A549 (cell line): ENCODE results near the gene USP30. TPM values are rescaled to one million over a fixed set of nuclear protein-coding genes. Genes with fewer than 3 reads are reported as not detected.

ENCODE experiments used
- ATAC-seq, 2 experiments: fragments of 200-7000 bp in 1 of 2; fragments of >200 bp in 1 of 2; cut with Nextera tagmentation in 1 of 2; cut with Tn5 transposase in 1 of 2; 3 replicates each; pipeline versions ENCODE4 v1.8.0 to v1.9.1; 2018 to 2020; ENCODE audit warnings: mild to moderate bottlenecking in 1 of 2, moderate library complexity in 1 of 2
- CTCF ChIA-PET: fragments of 300-600 bp; sonication (Branson Sonifier 250); formaldehyde crosslinking; extraction: SDS; loops from one replicate; lab custom pipeline; 2021; ENCODE audit warnings: antibody characterized with exemption, inconsistent platforms; lab: Yijun Ruan, JAX
- POLR2A ChIA-PET: fragments of 350-600 bp; formaldehyde crosslinking; extraction: SDS; loops from one replicate; lab custom pipeline; 2021; ENCODE audit warnings: antibody characterized with exemption, inconsistent platforms; lab: Yijun Ruan, JAX
- DNase-seq, 2 experiments: peaks; one replicate each; pipeline versions ENCODE4 v3.0.0 to v3.0.0-alpha.2; 2011 to 2016; ENCODE audit warnings: low read depth in 1 of 2, low spot score in 1 of 2
- FAIRE-seq: peaks from 2 replicates; lab custom pipeline; 2011; peaks lifted over from hg19 to GRCh38; lab: Jason Lieb, UNC
- H3K27ac ChIP-seq, 2 experiments: fragments of >200 bp; sonication (Bioruptor Twin); formaldehyde crosslinking; 3 replicates each; pipeline ENCODE4 v1.5.1; 2016 to 2017
- H3K4me1 ChIP-seq: fragments of >200 bp; sonication (Bioruptor Twin); formaldehyde crosslinking; 3 replicates; pipeline ENCODE4 v1.6.1; 2016
- H3K4me2 ChIP-seq: fragments of >200 bp; sonication (Bioruptor Twin); formaldehyde crosslinking; 3 replicates; pipeline ENCODE4 v1.6.1; 2016
- H3K4me3 ChIP-seq: fragments of >200 bp; sonication (Bioruptor Twin); formaldehyde crosslinking; 3 replicates; pipeline ENCODE4 v1.5.1; 2016
- H3K9me3 ChIP-seq: fragments of >200 bp; sonication (Bioruptor Twin); formaldehyde crosslinking; 3 replicates; pipeline ENCODE4 v1.6.1; 2016
- CBX2 ChIP-seq: fragments of 200-600 bp; sonication (generic); IDR thresholded peaks from 2 replicates; pipeline ENCODE4 v1.6.1; 2016; ENCODE audit warnings: low read depth, mild to moderate bottlenecking, borderline replicate concordance
- CBX8 ChIP-seq: fragments of 200-600 bp; sonication (generic); IDR thresholded peaks from 2 replicates; pipeline ENCODE4 v1.6.1; 2016
- CEBPB ChIP-seq, 2 experiments: fragments of >200 bp in 1 of 2; sonication (Bioruptor Twin) in 1 of 2; formaldehyde crosslinking in 1 of 2; IDR thresholded peaks; 2 replicates each; pipeline ENCODE4 v1.6.1; 2012 to 2016
- CHD4 ChIP-seq: fragments of 200-600 bp; sonication (generic); IDR thresholded peaks from 2 replicates; pipeline ENCODE4 v1.6.1; 2016; ENCODE audit warnings: antibody characterized with exemption, mild to moderate bottlenecking, borderline replicate concordance
- E2F6 ChIP-seq: IDR thresholded peaks from 2 replicates; pipeline ENCODE4 v1.6.1; 2012; ENCODE audit warnings: low read depth, borderline replicate concordance
- HOXB13 ChIP-seq: fragments of 250-450 bp; sonication (Bioruptor Pico); IDR thresholded peaks from 2 replicates; pipeline ENCODE4 v1.5.0; 2020; ENCODE audit warnings: low read depth, mild to moderate bottlenecking, moderate library complexity
- JUN ChIP-seq, 2 experiments: fragments of >200 bp; sonication (Bioruptor Twin); formaldehyde crosslinking; IDR thresholded peaks; 2 replicates in 1 of 2; 3 replicates in 1 of 2; pipeline ENCODE4 v1.6.1; 2016 to 2017
- JUNB ChIP-seq: fragments of >200 bp; sonication (Bioruptor Twin); formaldehyde crosslinking; IDR thresholded peaks from 2 replicates; pipeline ENCODE4 v1.6.1; 2016
- MAFK ChIP-seq: fragments of 450-650 bp; IDR thresholded peaks from 2 replicates; pipeline ENCODE4 v1.6.1; 2014; ENCODE audit not compliant: partially characterized antibody
- MAX ChIP-seq: IDR thresholded peaks from 2 replicates; pipeline ENCODE4 v1.6.1; 2012
- MAZ ChIP-seq: fragments of 150-350 bp; IDR thresholded peaks from 2 replicates; pipeline ENCODE4 v1.6.1; 2014; ENCODE audit warnings: antibody characterized with exemption, low read depth, low read length, borderline replicate concordance
- RAD21 ChIP-seq, 2 experiments: fragments of >200 bp in 1 of 2; sonication (Bioruptor Twin) in 1 of 2; formaldehyde crosslinking in 1 of 2; IDR thresholded peaks in 1 of 2; conservative IDR thresholded peaks in 1 of 2; 2 replicates in 1 of 2; 3 replicates in 1 of 2; pipeline ENCODE4 v1.6.1; 2012 to 2018; ENCODE audit warnings: inconsistent platforms in 1 of 2
- RARB ChIP-seq: fragments of 250-450 bp; sonication (Bioruptor Pico); IDR thresholded peaks from 2 replicates; pipeline ENCODE4 v1.8.0; 2021; ENCODE audit warnings: mild to moderate bottlenecking, moderate library complexity
- REST ChIP-seq: fragments of 200-600 bp; sonication (generic); IDR thresholded peaks from 2 replicates; pipeline ENCODE4 v1.6.1; 2016; ENCODE audit warnings: antibody characterized with exemption, mild to moderate bottlenecking, moderate library complexity
- SREBF2 ChIP-seq: fragments of 450-650 bp; IDR thresholded peaks from 2 replicates; pipeline ENCODE4 v1.6.1; 2014; ENCODE audit warnings: mild to moderate bottlenecking, moderate library complexity
- TP53 ChIP-seq: fragments of 250-450 bp; sonication (Bioruptor Pico); IDR thresholded peaks from 2 replicates; pipeline ENCODE4 v1.5.0; 2021; ENCODE audit warnings: mild to moderate bottlenecking, moderate library complexity
- ZC3H11A ChIP-seq: fragments of 450-650 bp; IDR thresholded peaks from 2 replicates; pipeline ENCODE4 v1.6.1; 2014; ENCODE audit warnings: antibody characterized with exemption, mild to moderate bottlenecking
- ZNF302 ChIP-seq: fragments of 250-450 bp; sonication (Bioruptor Pico); IDR thresholded peaks from 2 replicates; pipeline ENCODE4 v1.9.0; 2021; ENCODE audit warnings: inconsistent platforms, mild to moderate bottlenecking, moderate library complexity
- WGBS: methylation state at CpG from one replicate; pipeline ENCODE4 v1.1.6; 2017; ENCODE audit errors: missing lambda C conversion rate; 5-methylcytosine and 5-hydroxymethylcytosine counted together
- polyA plus RNA-seq, 4 experiments: library from polyadenylated mRNA; depleted of rRNA in 3 of 4; stranded (reverse); fragments of >200 nt; fragmentation: RNase III in 1 of 4; extraction: RNeasy Plus Mini Kit Qiagen cat#74134 plus additional on column Dnase treatment in 1 of 4; gene quantifications; 2 replicates in 3 of 4; 3 replicates in 1 of 4; pipeline ENCODE4 v1.2.3, GENCODE V29; 2011 to 2017
- TF ChIP-seq, protein P1 (sequence below): IDR thresholded peaks from 2 replicates; pipeline ENCODE4 v1.6.1; 2012
- TF ChIP-seq, protein P2 (sequence below): fragments of 150-350 bp; IDR thresholded peaks from 2 replicates; pipeline ENCODE4 v1.6.1; 2014; ENCODE audit warnings: low read depth, mild to moderate bottlenecking, low read length
- TF ChIP-seq, protein P3 (sequence below): fragments of >200 bp; sonication (Bioruptor Twin); formaldehyde crosslinking; IDR thresholded peaks from 3 replicates; pipeline ENCODE4 v1.6.1; 2016
- TF ChIP-seq, protein P4 (sequence below): fragments of >200 bp; sonication (Bioruptor Twin); formaldehyde crosslinking; IDR thresholded peaks from 2 replicates; pipeline ENCODE4 v1.6.1; 2016

USP30 gene
- polyA plus RNA-seq, 2 of the 4 experiments (the other 2 are of a cell fraction), result 6.8 to 19.6 TPM

DNA sequence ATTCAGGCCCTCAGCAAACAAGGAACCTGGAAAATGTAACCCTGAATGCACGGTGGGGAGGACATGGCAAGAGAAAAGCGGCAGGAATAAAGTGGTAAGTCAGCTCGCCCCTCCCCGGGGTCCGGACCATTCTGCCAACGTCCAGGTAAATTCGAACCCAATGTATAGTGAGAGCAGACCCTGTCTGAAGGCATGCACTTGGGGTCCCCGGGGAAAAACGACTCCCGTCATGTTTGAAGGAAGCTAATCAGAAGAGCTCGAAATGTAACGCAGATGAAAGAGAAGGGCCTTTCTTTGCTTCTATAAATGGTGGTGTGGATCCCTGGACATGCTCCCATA is 64.2 kb downstream of the USP30 start:
- Histone ChIP-seq H3K4me1 (peaks cover 2% of the 10 kb centered on the region; the same call in 1 of the 3 replicates), H3K27ac (no peak overlapping the region; a peak in 1 of 6 replicates), H3K4me2 (no peak overlapping the region), H3K4me3 (no peak overlapping the region), H3K9me3 (no peaks in the 10 kb centered on the region)
- no peak for ATAC-seq
- DNase-seq, result no peak
- ChIA-PET CTCF (interaction anchor here (0.6 to 1.5 kb wide), 12 partner anchors 8 to 906 kb away, joined by 3 to 4 read pairs (median 3); no protein-coding TSS in a partner anchor), POLR2A (no interaction called here)
- no peak for FAIRE-seq
- TF ChIP-seq, protein P1, sequence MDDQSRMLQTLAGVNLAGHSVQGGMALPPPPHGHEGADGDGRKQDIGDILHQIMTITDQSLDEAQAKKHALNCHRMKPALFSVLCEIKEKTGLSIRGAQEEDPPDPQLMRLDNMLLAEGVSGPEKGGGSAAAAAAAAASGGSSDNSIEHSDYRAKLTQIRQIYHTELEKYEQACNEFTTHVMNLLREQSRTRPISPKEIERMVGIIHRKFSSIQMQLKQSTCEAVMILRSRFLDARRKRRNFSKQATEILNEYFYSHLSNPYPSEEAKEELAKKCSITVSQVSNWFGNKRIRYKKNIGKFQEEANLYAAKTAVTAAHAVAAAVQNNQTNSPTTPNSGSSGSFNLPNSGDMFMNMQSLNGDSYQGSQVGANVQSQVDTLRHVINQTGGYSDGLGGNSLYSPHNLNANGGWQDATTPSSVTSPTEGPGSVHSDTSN, result no peak
- no peak for TF ChIP-seq HOXB13 (CRISPR knock-in tag)
- no peak for TF ChIP-seq CBX8
- TF ChIP-seq TP53, result no peak
- TF ChIP-seq JUNB, result no peak
- WGBS, result 86% methylated on average over 12 of the region's 12 CpGs

- WGBS, result 69% methylated on average over 2 of the region's 2 CpGs
- no peaks in the 10 kb centered on the region for H3K9me3 ChIP-seq
- ChIA-PET CTCF (interaction anchor here (0.6 to 3.8 kb wide), 6 partner anchors 8 to 273 kb away, joined by 3 to 29 read pairs (median 6); no protein-coding TSS in a partner anchor), POLR2A (no interaction called here)
- FAIRE-seq (no peak), ATAC-seq (no peak), DNase-seq (no peak)
- H3K4me2 ChIP-seq, result no peak overlapping the region
- TF ChIP-seq CEBPB (IDR thresholded peaks at IDR 0.05) (no peak), CBX2 (no peak), ZNF302 (no peak), MAX (no peak), E2F6 (no peak), CHD4 (no peak), RARB (no peak), RAD21 (conservative IDR thresholded peaks at IDR 0.05 in 1 of 2, IDR thresholded peaks at IDR 0.05 in 1 of 2) (no peak), ZC3H11A (no peak), REST (no peak), JUNB (no peak), MAFK (no peak), SREBF2 (no peak), MAZ (no peak), JUN (IDR thresholded peaks at IDR 0.05) (no peak)
- TF ChIP-seq, protein P2, sequence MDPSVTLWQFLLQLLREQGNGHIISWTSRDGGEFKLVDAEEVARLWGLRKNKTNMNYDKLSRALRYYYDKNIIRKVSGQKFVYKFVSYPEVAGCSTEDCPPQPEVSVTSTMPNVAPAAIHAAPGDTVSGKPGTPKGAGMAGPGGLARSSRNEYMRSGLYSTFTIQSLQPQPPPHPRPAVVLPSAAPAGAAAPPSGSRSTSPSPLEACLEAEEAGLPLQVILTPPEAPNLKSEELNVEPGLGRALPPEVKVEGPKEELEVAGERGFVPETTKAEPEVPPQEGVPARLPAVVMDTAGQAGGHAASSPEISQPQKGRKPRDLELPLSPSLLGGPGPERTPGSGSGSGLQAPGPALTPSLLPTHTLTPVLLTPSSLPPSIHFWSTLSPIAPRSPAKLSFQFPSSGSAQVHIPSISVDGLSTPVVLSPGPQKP, result no peak
- TF ChIP-seq, protein P1, result no peak
- TF ChIP-seq, protein P3, sequence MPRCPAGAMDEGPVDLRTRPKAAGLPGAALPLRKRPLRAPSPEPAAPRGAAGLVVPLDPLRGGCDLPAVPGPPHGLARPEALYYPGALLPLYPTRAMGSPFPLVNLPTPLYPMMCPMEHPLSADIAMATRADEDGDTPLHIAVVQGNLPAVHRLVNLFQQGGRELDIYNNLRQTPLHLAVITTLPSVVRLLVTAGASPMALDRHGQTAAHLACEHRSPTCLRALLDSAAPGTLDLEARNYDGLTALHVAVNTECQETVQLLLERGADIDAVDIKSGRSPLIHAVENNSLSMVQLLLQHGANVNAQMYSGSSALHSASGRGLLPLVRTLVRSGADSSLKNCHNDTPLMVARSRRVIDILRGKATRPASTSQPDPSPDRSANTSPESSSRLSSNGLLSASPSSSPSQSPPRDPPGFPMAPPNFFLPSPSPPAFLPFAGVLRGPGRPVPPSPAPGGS, result no peak
- TF ChIP-seq, protein P4, sequence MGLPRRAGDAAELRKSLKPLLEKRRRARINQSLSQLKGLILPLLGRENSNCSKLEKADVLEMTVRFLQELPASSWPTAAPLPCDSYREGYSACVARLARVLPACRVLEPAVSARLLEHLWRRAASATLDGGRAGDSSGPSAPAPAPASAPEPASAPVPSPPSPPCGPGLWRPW, result no peak
- H3K4me3 ChIP-seq, result no peak overlapping the region
- no peak overlapping the region for H3K27ac ChIP-seq
- H3K4me1 ChIP-seq, result no peaks in the 10 kb centered on the region; the same call in 2 of the 3 replicates
Measured at GRCh38 chr12:109120095-109120494, 67.7 kb downstream of the USP30 start.
